Measurements from ENCODE around the gene BRCA1.

The BRCA1 gene

GRCh38 chr17:43014649-43015542, 110.3 kb downstream of the BRCA1 start:
- TF ChIP-seq CTCF (IDR thresholded peaks at IDR 0.05; ENCODE audit: low read depth, low read length, missing control alignments): no peak
- DNase-seq (ENCODE audit: low read depth): no peak

GRCh38 chr17:43014020-43014648, 111.0 kb downstream of the BRCA1 start:
- DNase-seq (ENCODE audit: low read depth): no peak
- H3K4me3 ChIP-seq (ENCODE audit: low read depth, low read length): no peak overlapping the region
- TF ChIP-seq CTCF (IDR thresholded peaks at IDR 0.05; ENCODE audit: low read depth, low read length, missing control alignments): no peak

More at GRCh38 chr17:43014649-43015542, 110.3 kb downstream of the BRCA1 start:
- H3K4me3 ChIP-seq (ENCODE audit: low read depth, low read length): no peak overlapping the region

- TF ChIP-seq CTCF (IDR thresholded peaks at IDR 0.05; ENCODE audit: low read depth, low read length, missing control alignments): no peak
- no peak overlapping the region for H3K4me3 ChIP-seq (ENCODE audit: low read depth, low read length)
- no peak for DNase-seq (ENCODE audit: low read depth)
Observed at GRCh38 chr17:43013296-43013695, 111.9 kb downstream of the BRCA1 start.

GRCh38 chr17:43011728-43012472, 113.3 kb downstream of the BRCA1 start:
- TF ChIP-seq CTCF (IDR thresholded peaks at IDR 0.05; ENCODE audit: low read depth, low read length, missing control alignments): no peak
- DNase-seq (ENCODE audit: low read depth): no peak
- no peak overlapping the region for H3K4me3 ChIP-seq (ENCODE audit: low read depth, low read length)

GRCh38 chr17:43010667-43011308, 114.4 kb downstream of the BRCA1 start:
- no peak for TF ChIP-seq CTCF (IDR thresholded peaks at IDR 0.05; ENCODE audit: low read depth, low read length, missing control alignments)
- no peak for DNase-seq (ENCODE audit: low read depth)
- no peak overlapping the region for H3K4me3 ChIP-seq (ENCODE audit: low read depth, low read length)

GRCh38 chr17:43006639-43007551, 118.3 kb downstream of the BRCA1 start, which contains the start of gene IFI35:
TSS of gene IFI35 (plus strand) at chr17:43006784. CDS start at chr17:43006948, 164 bp downstream.
- TF ChIP-seq CTCF (IDR thresholded peaks at IDR 0.05; ENCODE audit: low read depth, low read length, missing control alignments): peak; percentile 41
- peak; percentile 83 for DNase-seq (ENCODE audit: low read depth)
- peak within 1 kb of the TSS; percentile 79 for H3K4me3 ChIP-seq (ENCODE audit: low read depth, low read length)

All from GM12864 (cell line).